Upper lobe of left lung (tissue), 6 donors: ENCODE data around the gene NDUFB2. TPM values are rescaled to one million over a fixed set of nuclear protein-coding genes. Genes with fewer than 3 reads are reported as not detected.

Experiments used
- ATAC-seq, 2 donors: fragments of 200-7000 bp; cut with Tn5 transposase; one replicate each; pipeline ENCODE4 v1.9.1; 2022; ENCODE audit warnings: mild to moderate bottlenecking in 2 of 2, moderate library complexity in 2 of 2; ENCODE audit not compliant: low FRiP score in 2 of 2
- DNase-seq, 2 donors: peaks; one replicate each; pipeline ENCODE4 v3.0.0-alpha.2; 2019 to 2020
- H3K27ac ChIP-seq, 4 donors: fragments of 200-600 bp; sonication (generic); one replicate each; pipeline ENCODE4 v1.5.1; 2016 to 2019
- H3K27me3 ChIP-seq, 4 donors: fragments of 200-600 bp; sonication (generic); one replicate each; pipeline ENCODE4 v1.5.1; 2017 to 2019
- H3K36me3 ChIP-seq, 4 donors: fragments of 200-600 bp; sonication (generic); one replicate each; pipeline ENCODE4 v1.5.1; 2016 to 2019
- H3K4me1 ChIP-seq, 4 donors: fragments of 200-600 bp; sonication (generic); one replicate each; pipeline ENCODE4 v1.5.1; 2018 to 2019
- H3K4me3 ChIP-seq, 4 donors: fragments of 200-600 bp; sonication (generic); one replicate each; pipeline ENCODE4 v1.5.1; 2017 to 2019; ENCODE audit warnings: mild to moderate bottlenecking in 2 of 4, moderate library complexity in 1 of 4
- H3K9me3 ChIP-seq, 4 donors: fragments of 200-600 bp; sonication (generic); one replicate each; pipeline ENCODE4 v1.5.1; 2018 to 2019
- CTCF ChIP-seq, 6 experiments: fragments of 450-650 bp in 4 of 6; fragments of 200-600 bp in 2 of 6; sonication (generic) in 2 of 6; IDR thresholded peaks; one replicate each; pipeline ENCODE4 v1.5.1; 2016 to 2019; ENCODE audit warnings: antibody characterized with exemption in 6 of 6
- EP300 ChIP-seq, 4 donors: sonication (generic); formaldehyde crosslinking; IDR thresholded peaks; one replicate each; pipeline ENCODE4 v1.5.1; 2017; ENCODE audit warnings: antibody characterized with exemption in 4 of 4, control low read depth in 2 of 4
- POLR2A ChIP-seq, 4 donors: fragments of 450-650 bp; IDR thresholded peaks; one replicate each; pipeline ENCODE4 v1.5.1; 2016 to 2017; ENCODE audit warnings: antibody characterized with exemption in 4 of 4, mild to moderate bottlenecking in 2 of 4
- POLR2AphosphoS5 ChIP-seq, 2 donors: sonication (generic); formaldehyde crosslinking; IDR thresholded peaks; one replicate each; pipeline ENCODE4 v1.5.1; 2017; ENCODE audit warnings: antibody characterized with exemption in 2 of 2
- WGBS, 2 donors: methylation state at CpG; one replicate each; pipeline ENCODE4 v1.1.5; 2017 to 2018; 5-methylcytosine and 5-hydroxymethylcytosine counted together
- total RNA-seq, 6 donors: library from RNA; depleted of rRNA in 4 of 6; stranded (reverse); fragments of >200 nt in 4 of 6; gene quantifications; one replicate each; pipeline versions ENCODE4 v1.1.0 to v1.2.1, GENCODE V29; 2016 to 2021
- donor health status: DM: no; HTN: no; CAD: no; lungs with moderate emphysema.
- donor health status: DM: no; HTN: yes; CAD: no; lungs with severe emphysema.

NDUFB2 gene
- total RNA-seq, 6 donors from 2014 or later, result 51.3 to 204 (median 156) TPM

GRCh38 chr7:140744005-140744404, 47.5 kb downstream of the NDUFB2 start:
- Histone ChIP-seq H3K36me3 (peaks cover 2 to 46% (median 8%) of the 10 kb centered on the region in 4 donors), H3K27me3 (no peaks in the 10 kb centered on the region), H3K27ac (no peak overlapping the region), H3K4me3 (no peak overlapping the region), H3K4me1 (no peaks in the 10 kb centered on the region), H3K9me3 (no peaks in the 10 kb centered on the region)
- TF ChIP-seq CTCF (IDR thresholded peaks at IDR 0.05) (no peak), EP300 (IDR thresholded peaks at IDR 0.05) (no peak), POLR2A (IDR thresholded peaks at IDR 0.05) (no peak), POLR2AphosphoS5 (IDR thresholded peaks at IDR 0.05) (no peak)
- DNase-seq, result no peak
- peak in 1 of 2 donors; percentile 34 for ATAC-seq
- 92 to 100% methylated on average over 2 of the region's 2 CpGs for WGBS, 2 donors

GRCh38 chr7:140745266-140746058, 49.0 kb downstream of the NDUFB2 start:
- DNase-seq (no peak), ATAC-seq (no peak)
- no peak for TF ChIP-seq EP300 (IDR thresholded peaks at IDR 0.05)
- no peak for TF ChIP-seq POLR2AphosphoS5 (IDR thresholded peaks at IDR 0.05)
- no peak for TF ChIP-seq POLR2A (IDR thresholded peaks at IDR 0.05)
- no peak for TF ChIP-seq CTCF (IDR thresholded peaks at IDR 0.05)
- no peaks in the 10 kb centered on the region for H3K4me1 ChIP-seq
- no peaks in the 10 kb centered on the region for H3K9me3 ChIP-seq
- no peak overlapping the region for H3K27ac ChIP-seq
- H3K36me3 ChIP-seq, result peaks cover 0 to 33% (median 1%) of the 10 kb centered on the region in 4 donors
- H3K27me3 ChIP-seq, result no peaks in the 10 kb centered on the region
- no peak overlapping the region for H3K4me3 ChIP-seq
- 76 to 80% methylated on average over 6 of the region's 6 CpGs for WGBS, 2 donors

GRCh38 chr7:140746751-140747150, 50.2 kb downstream of the NDUFB2 start:
- Histone ChIP-seq H3K27ac (no peak overlapping the region), H3K4me1 (no peaks in the 10 kb centered on the region), H3K4me3 (no peak overlapping the region), H3K9me3 (no peaks in the 10 kb centered on the region), H3K27me3 (no peaks in the 10 kb centered on the region), H3K36me3 (peaks cover 0 to 32% (median 1%) of the 10 kb centered on the region in 4 donors)
- TF ChIP-seq EP300 (IDR thresholded peaks at IDR 0.05), result no peak
- TF ChIP-seq CTCF (IDR thresholded peaks at IDR 0.05), result no peak
- TF ChIP-seq POLR2A (IDR thresholded peaks at IDR 0.05), result no peak
- no peak for TF ChIP-seq POLR2AphosphoS5 (IDR thresholded peaks at IDR 0.05)
- DNase-seq (no peak), ATAC-seq (no peak)
- 100% methylated on average over 2 of the region's 2 CpGs for WGBS, 2 donors

- H3K27me3 ChIP-seq, result no peaks in the 10 kb centered on the region
- no peaks in the 10 kb centered on the region for H3K9me3 ChIP-seq
- TF ChIP-seq CTCF (IDR thresholded peaks at IDR 0.05), result no peak
- TF ChIP-seq EP300 (IDR thresholded peaks at IDR 0.05), result no peak
- TF ChIP-seq POLR2A (IDR thresholded peaks at IDR 0.05), result no peak
- no peak for TF ChIP-seq POLR2AphosphoS5 (IDR thresholded peaks at IDR 0.05)
- WGBS, 2 donors, result 87 to 98% methylated on average over 1 of the region's 1 CpG
- no peak for DNase-seq
- ATAC-seq, result no peak
- H3K4me3 ChIP-seq, result no peak overlapping the region
- peaks cover 0 to 37% (median 7%) of the 10 kb centered on the region in 4 donors for H3K36me3 ChIP-seq
- H3K27ac ChIP-seq, result no peak overlapping the region
- no peaks in the 10 kb centered on the region for H3K4me1 ChIP-seq
Measured at GRCh38 chr7:140752533-140752932, 56.0 kb downstream of the NDUFB2 start.

- no peak for DNase-seq
- WGBS, 2 donors, result 75 to 79% methylated on average over 3 of the region's 3 CpGs
- H3K4me3 ChIP-seq, result no peak overlapping the region
- H3K9me3 ChIP-seq, result no peaks in the 10 kb centered on the region
- peaks cover 0 to 22% (median 7%) of the 10 kb centered on the region in 4 donors for H3K36me3 ChIP-seq
- no peak for ATAC-seq
- no peaks in the 10 kb centered on the region for H3K4me1 ChIP-seq
- no peak overlapping the region for H3K27ac ChIP-seq
- no peaks in the 10 kb centered on the region for H3K27me3 ChIP-seq
- no peak for TF ChIP-seq POLR2AphosphoS5 (IDR thresholded peaks at IDR 0.05)
- TF ChIP-seq POLR2A (IDR thresholded peaks at IDR 0.05), result no peak
- no peak for TF ChIP-seq CTCF (IDR thresholded peaks at IDR 0.05)
- no peak for TF ChIP-seq EP300 (IDR thresholded peaks at IDR 0.05)
Measured at GRCh38 chr7:140754506-140754905, 58.0 kb downstream of the NDUFB2 start.
